Suprapubic skin (tissue), 4 donors: ENCODE data around the gene TAF9B. TPM values are rescaled to one million over a fixed set of nuclear protein-coding genes. Genes with fewer than 3 reads are reported as not detected.
"Not testable (repeated sequence)": the region's sequence is repeated elsewhere in the genome, so short reads cannot be mapped to it uniquely, and the experiment has no call there.

Experiments used
- DNase-seq, 2 donors: peaks; one replicate each; pipeline ENCODE4 v3.0.0-alpha.2; 2019; ENCODE audit warnings: low spot score in 2 of 2
- H3K27ac ChIP-seq: fragments of 200-600 bp; sonication (generic); one replicate; pipeline ENCODE4 v1.5.1; 2019
- H3K27me3 ChIP-seq: fragments of 200-600 bp; sonication (generic); one replicate; pipeline ENCODE4 v1.5.1; 2019
- H3K36me3 ChIP-seq: fragments of 200-600 bp; sonication (generic); one replicate; pipeline ENCODE4 v1.5.1; 2019
- H3K4me1 ChIP-seq: fragments of 200-600 bp; sonication (generic); one replicate; pipeline ENCODE4 v1.5.1; 2019
- H3K4me3 ChIP-seq: fragments of 200-600 bp; sonication (generic); one replicate; pipeline ENCODE4 v1.5.1; 2019; ENCODE audit warnings: mild to moderate bottlenecking
- H3K9me3 ChIP-seq: fragments of 200-600 bp; sonication (generic); one replicate; pipeline ENCODE4 v1.5.1; 2019
- EP300 ChIP-seq: sonication (generic); formaldehyde crosslinking; IDR thresholded peaks from one replicate; pipeline ENCODE4 v1.6.1; 2017; ENCODE audit warnings: antibody characterized with exemption
- POLR2A ChIP-seq, 2 donors: fragments of 450-650 bp; IDR thresholded peaks; one replicate each; pipeline ENCODE4 v1.6.1; 2017; ENCODE audit warnings: antibody characterized with exemption in 2 of 2, mild to moderate bottlenecking in 2 of 2, moderate library complexity in 2 of 2
- POLR2AphosphoS5 ChIP-seq, 3 donors: sonication (generic); formaldehyde crosslinking; IDR thresholded peaks; one replicate each; pipeline ENCODE4 v1.6.1; 2017; ENCODE audit warnings: antibody characterized with exemption in 3 of 3
- WGBS: methylation state at CpG from one replicate; pipeline ENCODE4 v1.1.5; 2018; 5-methylcytosine and 5-hydroxymethylcytosine counted together
- total RNA-seq, 4 donors: library from RNA; depleted of rRNA; stranded (reverse); fragments of >200 nt; gene quantifications; one replicate each; pipeline ENCODE4 v1.1.0, GENCODE V29; 2016
- TF ChIP-seq, protein P1 (sequence below), 2 donors: fragments of 200-600 bp in 1 of 2; fragments of 450-650 bp in 1 of 2; sonication (generic) in 1 of 2; IDR thresholded peaks; one replicate each; pipeline ENCODE4 v1.5.1; 2016 to 2019; ENCODE audit warnings: antibody characterized with exemption in 2 of 2, mild to moderate bottlenecking in 1 of 2, moderate library complexity in 1 of 2

TAF9B gene
- total RNA-seq, 4 donors from 2014 or later, result 8.9 to 14.2 (median 10.7) TPM

GRCh38 chrX:78157373-78157772 is 17.9 kb upstream of the TAF9B start:
- H3K4me3 ChIP-seq, DNase-seq, H3K36me3 ChIP-seq, H3K27ac ChIP-seq, H3K9me3 ChIP-seq, H3K27me3 ChIP-seq, H3K4me1 ChIP-seq: not testable (repeated sequence)
- WGBS, result 71% methylated on average over 2 of the region's 2 CpGs

DNA sequence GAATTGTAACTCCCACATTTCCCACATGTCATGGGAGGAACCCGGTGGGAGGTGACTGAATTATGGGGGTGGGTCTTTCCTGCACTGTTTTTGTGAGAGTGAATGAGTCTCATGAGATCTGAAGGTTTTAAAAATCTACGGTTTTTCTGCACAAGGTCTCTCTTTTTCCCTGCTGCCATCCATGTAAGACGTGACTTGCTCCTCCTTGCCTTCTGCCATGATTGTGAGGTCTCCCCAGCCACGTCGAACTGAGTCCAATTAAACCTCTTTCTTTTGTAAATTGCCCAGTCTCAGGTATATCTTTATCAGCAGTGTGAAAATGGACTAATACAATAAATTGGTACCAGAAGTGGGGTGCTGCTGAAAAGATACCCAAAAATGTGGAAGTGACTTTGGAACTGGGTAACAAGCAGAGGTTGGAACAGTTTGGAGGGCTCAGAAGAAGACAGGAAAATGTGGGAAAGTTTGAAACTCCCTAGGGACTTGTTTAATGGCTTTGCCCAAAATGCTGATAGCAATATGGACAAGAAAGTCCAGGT is 7.6 kb upstream of the TAF9B start:
- not testable (repeated sequence) for H3K27me3 ChIP-seq, H3K27ac ChIP-seq, H3K4me1 ChIP-seq, H3K36me3 ChIP-seq, H3K4me3 ChIP-seq, H3K9me3 ChIP-seq, DNase-seq
- 91% methylated on average over 5 of the region's 5 CpGs for WGBS

- Histone ChIP-seq H3K27ac (no peak overlapping the region), H3K27me3 (no peaks in the 10 kb centered on the region), H3K4me1 (no peaks in the 10 kb centered on the region), H3K4me3 (no peak overlapping the region), H3K9me3 (no peaks in the 10 kb centered on the region), H3K36me3 (no peaks in the 10 kb centered on the region)
- TF ChIP-seq POLR2AphosphoS5 (IDR thresholded peaks at IDR 0.05) (no peak), POLR2A (IDR thresholded peaks at IDR 0.05) (no peak), EP300 (no peak)
- TF ChIP-seq, protein P1, sequence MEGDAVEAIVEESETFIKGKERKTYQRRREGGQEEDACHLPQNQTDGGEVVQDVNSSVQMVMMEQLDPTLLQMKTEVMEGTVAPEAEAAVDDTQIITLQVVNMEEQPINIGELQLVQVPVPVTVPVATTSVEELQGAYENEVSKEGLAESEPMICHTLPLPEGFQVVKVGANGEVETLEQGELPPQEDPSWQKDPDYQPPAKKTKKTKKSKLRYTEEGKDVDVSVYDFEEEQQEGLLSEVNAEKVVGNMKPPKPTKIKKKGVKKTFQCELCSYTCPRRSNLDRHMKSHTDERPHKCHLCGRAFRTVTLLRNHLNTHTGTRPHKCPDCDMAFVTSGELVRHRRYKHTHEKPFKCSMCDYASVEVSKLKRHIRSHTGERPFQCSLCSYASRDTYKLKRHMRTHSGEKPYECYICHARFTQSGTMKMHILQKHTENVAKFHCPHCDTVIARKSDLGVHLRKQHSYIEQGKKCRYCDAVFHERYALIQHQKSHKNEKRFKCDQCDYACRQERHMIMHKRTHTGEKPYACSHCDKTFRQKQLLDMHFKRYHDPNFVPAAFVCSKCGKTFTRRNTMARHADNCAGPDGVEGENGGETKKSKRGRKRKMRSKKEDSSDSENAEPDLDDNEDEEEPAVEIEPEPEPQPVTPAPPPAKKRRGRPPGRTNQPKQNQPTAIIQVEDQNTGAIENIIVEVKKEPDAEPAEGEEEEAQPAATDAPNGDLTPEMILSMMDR (IDR thresholded peaks at IDR 0.05), result no peak
- no peak for DNase-seq
- 85% methylated on average over 9 of the region's 9 CpGs for WGBS
These were observed 756 bp upstream of the TAF9B start for GRCh38 chrX:78140206-78140605.

- Histone ChIP-seq H3K4me1 (no peaks in the 10 kb centered on the region), H3K36me3 (peaks cover 3% of the 10 kb centered on the region), H3K9me3 (no peaks in the 10 kb centered on the region), H3K27ac (no peak overlapping the region), H3K4me3 (no peak overlapping the region), H3K27me3 (no peaks in the 10 kb centered on the region)
- WGBS, result 56% methylated on average over 4 of the region's 4 CpGs
- DNase-seq, result no peak
- TF ChIP-seq, protein P1 (IDR thresholded peaks at IDR 0.05), result no peak
- TF ChIP-seq POLR2AphosphoS5 (IDR thresholded peaks at IDR 0.05), result no peak
- TF ChIP-seq POLR2A (IDR thresholded peaks at IDR 0.05), result no peak
These were observed 6.1 kb downstream of the TAF9B start for GRCh38 chrX:78133238-78133960.

DNA sequence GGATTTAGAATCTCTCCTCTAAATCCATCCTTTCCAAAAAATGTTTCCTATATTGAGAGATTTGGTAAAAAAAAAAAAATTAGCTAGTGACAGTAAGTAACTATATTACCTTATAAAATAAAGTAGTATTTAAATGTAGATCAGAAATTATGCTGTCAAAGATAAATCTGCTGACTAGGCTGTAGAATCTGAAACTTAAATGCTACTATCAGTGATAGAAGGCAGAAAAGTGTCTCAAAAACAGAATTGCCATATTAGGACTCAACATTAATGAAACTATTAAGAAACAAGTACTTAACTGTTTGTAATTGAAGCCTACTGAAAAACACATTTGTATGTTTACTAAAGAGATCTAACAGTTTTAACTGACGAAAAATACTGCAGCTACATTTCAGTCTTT is 8.3 kb downstream of the TAF9B start:
- WGBS, result 69% methylated on average over 1 of the region's 1 CpG
- no peak for TF ChIP-seq EP300
- TF ChIP-seq POLR2A (IDR thresholded peaks at IDR 0.05), result no peak
- TF ChIP-seq, protein P1 (IDR thresholded peaks at IDR 0.05), result no peak
- no peak overlapping the region for H3K4me3 ChIP-seq

DNA sequence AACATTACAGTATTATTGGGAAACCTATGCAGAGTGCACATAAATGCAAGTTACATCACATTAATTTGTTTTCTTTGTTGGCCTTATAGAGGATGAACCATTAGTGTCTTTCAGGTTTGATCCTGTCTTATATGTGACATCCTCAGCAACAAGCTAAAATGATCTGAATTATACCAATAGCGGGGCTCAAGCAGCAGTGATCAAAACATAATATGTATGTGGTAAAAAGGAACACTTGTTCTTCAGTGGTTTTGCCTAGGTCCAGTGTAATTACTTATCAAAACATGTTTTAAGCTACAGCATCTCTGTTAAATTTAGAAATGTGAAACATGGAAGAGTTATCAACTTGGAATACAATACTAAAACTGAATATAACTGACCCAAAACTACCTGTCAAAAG is 9.1 kb downstream of the TAF9B start:
- Histone ChIP-seq H3K36me3 (peaks cover 24% of the 10 kb centered on the region), H3K4me3 (no peak overlapping the region), H3K27ac (no peak overlapping the region), H3K9me3 (no peaks in the 10 kb centered on the region), H3K27me3 (no peaks in the 10 kb centered on the region), H3K4me1 (no peaks in the 10 kb centered on the region)
- DNase-seq, result no peak
- TF ChIP-seq EP300 (no peak), POLR2A (IDR thresholded peaks at IDR 0.05) (no peak), POLR2AphosphoS5 (IDR thresholded peaks at IDR 0.05) (no peak)
- TF ChIP-seq, protein P1 (IDR thresholded peaks at IDR 0.05), result no peak
- WGBS, result 75% methylated on average over 1 of the region's 1 CpG

More for the DNA sequence above, 8.3 kb downstream of the TAF9B start:
- H3K27me3 ChIP-seq, result no peaks in the 10 kb centered on the region
- H3K9me3 ChIP-seq, result no peaks in the 10 kb centered on the region
- H3K27ac ChIP-seq, result no peak overlapping the region
- no peak for DNase-seq
- H3K36me3 ChIP-seq, result peaks cover 17% of the 10 kb centered on the region
- no peaks in the 10 kb centered on the region for H3K4me1 ChIP-seq
